GM12864 (cell line): ENCODE data around the gene SRPRA.

Experiments
- DNase-seq: peaks from one replicate; pipeline ENCODE4 v3.0.0-alpha.2; 2011; ENCODE audit warnings: low read depth
- H3K4me3 ChIP-seq: 2 replicates; pipeline ENCODE4 v1.5.1; 2011; ENCODE audit warnings: mild to moderate bottlenecking, low read depth, low read length, control low read depth
- TF ChIP-seq, protein P1 (sequence below): IDR thresholded peaks from 2 replicates; pipeline ENCODE4 v1.5.1; 2011; ENCODE audit warnings: low read depth, mild to moderate bottlenecking, moderate library complexity, low read length, control low read depth, inconsistent platforms; ENCODE audit errors: missing control alignments

The SRPRA gene

DNA sequence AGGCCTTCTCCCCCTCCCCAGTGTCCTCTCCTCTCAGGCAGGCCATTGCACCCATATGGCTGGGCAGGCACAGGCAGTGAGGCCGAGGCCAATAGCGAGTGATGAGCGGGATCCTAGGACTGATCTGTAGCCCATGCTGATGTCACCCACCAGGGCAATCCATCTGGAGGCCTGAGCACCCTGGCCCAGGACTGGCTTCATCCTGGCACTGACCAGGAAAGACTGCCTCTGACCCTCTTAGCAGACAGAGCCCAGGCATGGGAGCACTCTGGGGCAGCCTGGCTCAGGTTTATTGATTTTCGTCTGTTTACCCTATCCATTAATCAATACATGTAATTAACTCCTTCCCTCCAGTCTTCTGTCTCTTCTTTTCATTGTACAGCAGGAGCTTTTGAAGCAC is 9.1 kb upstream of the SRPRA start:
- no peak for DNase-seq
- TF ChIP-seq, protein P1, sequence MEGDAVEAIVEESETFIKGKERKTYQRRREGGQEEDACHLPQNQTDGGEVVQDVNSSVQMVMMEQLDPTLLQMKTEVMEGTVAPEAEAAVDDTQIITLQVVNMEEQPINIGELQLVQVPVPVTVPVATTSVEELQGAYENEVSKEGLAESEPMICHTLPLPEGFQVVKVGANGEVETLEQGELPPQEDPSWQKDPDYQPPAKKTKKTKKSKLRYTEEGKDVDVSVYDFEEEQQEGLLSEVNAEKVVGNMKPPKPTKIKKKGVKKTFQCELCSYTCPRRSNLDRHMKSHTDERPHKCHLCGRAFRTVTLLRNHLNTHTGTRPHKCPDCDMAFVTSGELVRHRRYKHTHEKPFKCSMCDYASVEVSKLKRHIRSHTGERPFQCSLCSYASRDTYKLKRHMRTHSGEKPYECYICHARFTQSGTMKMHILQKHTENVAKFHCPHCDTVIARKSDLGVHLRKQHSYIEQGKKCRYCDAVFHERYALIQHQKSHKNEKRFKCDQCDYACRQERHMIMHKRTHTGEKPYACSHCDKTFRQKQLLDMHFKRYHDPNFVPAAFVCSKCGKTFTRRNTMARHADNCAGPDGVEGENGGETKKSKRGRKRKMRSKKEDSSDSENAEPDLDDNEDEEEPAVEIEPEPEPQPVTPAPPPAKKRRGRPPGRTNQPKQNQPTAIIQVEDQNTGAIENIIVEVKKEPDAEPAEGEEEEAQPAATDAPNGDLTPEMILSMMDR, result no peak
- no peak overlapping the region for H3K4me3 ChIP-seq

GRCh38 chr11:126277322-126277721 is 8.6 kb upstream of the SRPRA start:
- TF ChIP-seq, protein P1, result no peak
- no peak overlapping the region for H3K4me3 ChIP-seq
- no peak for DNase-seq

DNA sequence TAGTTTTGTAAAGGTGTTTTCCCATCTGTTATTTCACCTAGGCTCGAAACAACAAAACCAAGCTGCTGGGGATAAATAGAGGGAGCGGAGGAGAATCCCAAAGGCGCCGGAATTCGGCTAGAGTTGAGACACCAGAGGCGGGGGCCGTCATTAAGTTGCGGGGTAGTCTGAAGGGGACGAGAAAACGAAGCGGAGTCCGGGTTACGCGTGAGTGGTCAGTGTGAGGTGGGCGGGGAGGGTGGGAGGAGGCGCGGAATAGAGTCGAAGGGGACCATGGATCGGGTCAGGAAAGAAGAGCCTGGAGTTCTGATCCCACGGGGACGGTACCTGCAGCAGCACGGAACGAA is 361 bp downstream of the SRPRA start:
- TF ChIP-seq, protein P1, result no peak
- H3K4me3 ChIP-seq, result peak overlapping the region; percentile 99
- DNase-seq, result no peak

GRCh38 chr11:126267650-126268049 is 1.0 kb downstream of the SRPRA start:
- peak overlapping the region; percentile 99 for H3K4me3 ChIP-seq
- TF ChIP-seq, protein P1, result no peak
- no peak for DNase-seq

- H3K4me3 ChIP-seq, result no peak overlapping the region
- no peak for DNase-seq
- TF ChIP-seq, protein P1, result no peak
Measured at GRCh38 chr11:126265811-126266210, 2.9 kb downstream of the SRPRA start.

- TF ChIP-seq, protein P1, result no peak
- no peak overlapping the region for H3K4me3 ChIP-seq
- DNase-seq, result no peak
Measured at GRCh38 chr11:126263489-126263888, 5.2 kb downstream of the SRPRA start.

DNA sequence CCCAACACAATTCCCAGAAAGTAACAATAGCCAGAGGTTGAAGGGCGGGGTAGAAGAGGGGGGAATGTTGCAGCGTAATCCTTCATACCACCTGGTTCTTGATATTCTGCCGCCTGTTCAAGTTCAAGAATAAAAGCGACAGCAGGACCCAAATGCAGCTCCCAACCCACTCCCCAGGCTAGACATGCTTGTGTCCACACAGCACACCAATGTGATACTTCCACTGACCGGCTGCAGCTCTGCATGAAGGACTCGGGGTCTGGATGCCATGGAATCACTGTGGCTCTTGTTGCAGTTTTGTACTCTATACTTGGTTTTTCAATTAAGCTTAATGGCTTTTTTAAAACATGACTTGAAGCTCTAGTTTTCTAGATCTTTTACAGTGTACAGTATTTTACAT is 6.5 kb downstream of the SRPRA start:
- H3K4me3 ChIP-seq, result no peak overlapping the region
- TF ChIP-seq, protein P1, result no peak
- no peak for DNase-seq
